Subcutaneous adipose tissue (tissue), 4 donors: ENCODE results near the gene CPSF7. TPM values are rescaled to one million over a fixed set of nuclear protein-coding genes. Genes with fewer than 3 reads are reported as not detected.

Experiments
- small RNA-seq: library from RNA; depleted of rRNA; stranded (forward); fragments of <200 nt; gene quantifications from one replicate; pipeline ENCODE3, GENCODE V24; 2016
- total RNA-seq, 4 donors: library from RNA; depleted of rRNA; stranded (reverse); fragments of >200 nt; gene quantifications; one replicate each; pipeline ENCODE4 v1.1.0, GENCODE V29; 2016
- TF ChIP-seq, protein P1 (sequence below): fragments of 450-650 bp; IDR thresholded peaks from one replicate; pipeline ENCODE4 v1.5.1; 2016; ENCODE audit warnings: low read depth, mild to moderate bottlenecking, control low read depth, antibody characterized with exemption, moderate library complexity

Gene CPSF7
- total RNA-seq, 4 donors from 2014 or later: 33.0 to 49.5 (median 40.5) TPM

DNA sequence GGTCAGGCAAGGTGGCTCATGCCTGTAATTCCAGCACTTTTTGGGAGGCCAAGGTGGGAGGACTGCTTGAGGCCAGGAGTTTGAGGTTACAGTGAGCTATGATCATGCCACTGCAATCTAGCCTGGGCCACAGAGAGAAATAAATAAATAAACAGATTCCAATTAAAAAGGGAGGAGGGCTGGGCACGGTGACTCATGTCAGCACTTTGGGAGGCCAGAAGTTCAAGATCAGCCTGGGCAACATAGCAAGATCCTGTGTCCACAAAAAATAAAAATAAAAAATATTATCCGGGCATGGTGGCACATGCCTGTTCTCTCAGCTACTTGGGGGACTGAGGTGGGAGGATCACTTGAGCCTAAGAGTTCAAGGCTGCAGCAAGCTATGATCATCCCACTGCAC lies 75.6 kb downstream of the CPSF7 start:
- TF ChIP-seq, protein P1, sequence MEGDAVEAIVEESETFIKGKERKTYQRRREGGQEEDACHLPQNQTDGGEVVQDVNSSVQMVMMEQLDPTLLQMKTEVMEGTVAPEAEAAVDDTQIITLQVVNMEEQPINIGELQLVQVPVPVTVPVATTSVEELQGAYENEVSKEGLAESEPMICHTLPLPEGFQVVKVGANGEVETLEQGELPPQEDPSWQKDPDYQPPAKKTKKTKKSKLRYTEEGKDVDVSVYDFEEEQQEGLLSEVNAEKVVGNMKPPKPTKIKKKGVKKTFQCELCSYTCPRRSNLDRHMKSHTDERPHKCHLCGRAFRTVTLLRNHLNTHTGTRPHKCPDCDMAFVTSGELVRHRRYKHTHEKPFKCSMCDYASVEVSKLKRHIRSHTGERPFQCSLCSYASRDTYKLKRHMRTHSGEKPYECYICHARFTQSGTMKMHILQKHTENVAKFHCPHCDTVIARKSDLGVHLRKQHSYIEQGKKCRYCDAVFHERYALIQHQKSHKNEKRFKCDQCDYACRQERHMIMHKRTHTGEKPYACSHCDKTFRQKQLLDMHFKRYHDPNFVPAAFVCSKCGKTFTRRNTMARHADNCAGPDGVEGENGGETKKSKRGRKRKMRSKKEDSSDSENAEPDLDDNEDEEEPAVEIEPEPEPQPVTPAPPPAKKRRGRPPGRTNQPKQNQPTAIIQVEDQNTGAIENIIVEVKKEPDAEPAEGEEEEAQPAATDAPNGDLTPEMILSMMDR: no peak

DNA sequence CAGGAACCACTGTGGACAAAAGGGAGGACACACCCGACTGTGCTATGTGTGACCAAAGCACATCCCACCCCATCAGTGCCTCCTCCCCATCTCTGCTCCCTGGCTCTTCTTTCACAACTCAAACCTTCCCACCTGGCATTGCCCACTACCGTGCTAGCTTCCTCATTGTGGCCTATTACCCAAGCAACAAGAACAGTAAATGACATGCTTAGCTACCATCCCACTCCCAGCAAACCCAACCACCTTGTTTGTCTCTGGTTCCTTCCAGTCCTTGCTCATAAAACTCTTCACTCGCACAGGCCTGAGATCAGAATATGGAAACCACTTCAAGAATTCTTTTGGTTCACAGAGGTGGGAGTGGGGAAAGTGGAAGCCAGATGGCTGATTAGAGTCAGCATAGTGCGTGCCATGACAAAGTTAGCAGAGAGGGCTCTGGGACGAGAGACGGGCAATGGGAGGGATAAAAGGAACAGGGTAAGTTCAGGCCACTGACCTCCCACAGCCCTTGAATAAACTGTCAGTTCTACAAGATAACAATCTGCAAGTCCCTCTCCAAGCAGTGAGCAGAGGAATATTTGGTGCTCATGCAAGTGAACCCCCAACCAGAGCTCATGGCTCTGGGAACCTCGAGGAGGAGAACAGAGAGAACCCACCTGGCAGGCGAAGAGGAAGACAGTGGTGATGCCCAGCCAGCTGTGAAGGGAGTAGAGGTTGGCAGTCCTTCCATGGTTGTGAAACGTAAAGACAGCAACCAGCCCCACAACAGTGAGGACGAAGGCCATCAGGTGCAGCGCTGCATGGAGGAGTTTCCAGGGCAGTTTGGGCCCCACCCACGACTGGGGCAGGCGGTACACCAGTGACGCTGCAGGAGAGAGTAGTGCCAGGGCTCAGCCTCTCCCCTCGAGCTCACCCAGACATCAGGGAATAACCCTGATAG lies 76.4 kb downstream of the CPSF7 start:
- TF ChIP-seq, protein P1: no peak

Small RNAs within 50 kb of the gene (small RNA-seq; reads per million reads assigned to genes)
- gene RN7SL23P: not detected

Other genes with a start within 250 kb of the CPSF7 start
- gene PGA3, start 226.5 kb downstream of the CPSF7 start, total RNA-seq: 10 to 100 TPM in 2 of 4 donors, 1 to 10 TPM in 1, not detected in 1; 4.4 to 46.1 (median 45.4) TPM
- 10 to 100 TPM in 2 of 4 donors, 1 to 10 TPM in 2; 1.3 to 44.5 (median 24.4) TPM for gene PGA4, start 207.6 kb downstream of the CPSF7 start, total RNA-seq
- 10 to 100 TPM in 1 of 4 donors, 1 to 10 TPM in 2, under 1 TPM in 1; 0.51 to 11.7 (median 2.4) TPM for gene PGA5, start 188.8 kb downstream of the CPSF7 start, total RNA-seq
- 1 to 10 TPM; 1.0 to 3.9 (median 2.2) TPM for gene VWCE, start 134.7 kb downstream of the CPSF7 start, total RNA-seq
- 100 to 1,000 TPM; 105 to 144 (median 127) TPM for gene DDB1, start 96.9 kb downstream of the CPSF7 start, total RNA-seq
- gene TKFC, start 96.7 kb downstream of the CPSF7 start, total RNA-seq: 10 to 100 TPM in 3 of 4 donors, 1 to 10 TPM in 1; 9.3 to 24.1 (median 15.5) TPM
- gene CYB561A3, start 68.1 kb downstream of the CPSF7 start, total RNA-seq: 10 to 100 TPM; 22.0 to 43.0 (median 34.2) TPM
- 10 to 100 TPM; 18.5 to 55.8 (median 22.3) TPM for gene TMEM138, start 67.6 kb downstream of the CPSF7 start, total RNA-seq
- 10 to 100 TPM in 3 of 4 donors, 1 to 10 TPM in 1; 6.8 to 14.4 (median 13.4) TPM for gene TMEM216, start 37.4 kb downstream of the CPSF7 start, total RNA-seq
- 10 to 100 TPM; 30.0 to 46.2 (median 33.9) TPM for gene SDHAF2, start 149 bp upstream of the CPSF7 start, total RNA-seq
- 1 to 10 TPM in 2 of 4 donors, under 1 TPM in 1, not detected in 1; 0.22 to 1.7 (median 1.6) TPM for gene LRRC10B, start 78.8 kb upstream of the CPSF7 start, total RNA-seq
- 1 to 10 TPM in 3 of 4 donors, under 1 TPM in 1; 0.66 to 4.0 (median 1.4) TPM for gene SYT7, start 151.1 kb upstream of the CPSF7 start, total RNA-seq